ENCODE results near the gene EIF2S2. TPM values are rescaled to one million over a fixed set of nuclear protein-coding genes. Genes with fewer than 3 reads are reported as not detected.
"Not testable (repeated sequence)": the region's sequence is repeated elsewhere in the genome, so short reads cannot be mapped to it uniquely, and the experiment has no call there.

Gene EIF2S2
- total and polyA plus RNA-seq, 4 donors: 30.8 to 37.9 (median 31.5) TPM

DNA sequence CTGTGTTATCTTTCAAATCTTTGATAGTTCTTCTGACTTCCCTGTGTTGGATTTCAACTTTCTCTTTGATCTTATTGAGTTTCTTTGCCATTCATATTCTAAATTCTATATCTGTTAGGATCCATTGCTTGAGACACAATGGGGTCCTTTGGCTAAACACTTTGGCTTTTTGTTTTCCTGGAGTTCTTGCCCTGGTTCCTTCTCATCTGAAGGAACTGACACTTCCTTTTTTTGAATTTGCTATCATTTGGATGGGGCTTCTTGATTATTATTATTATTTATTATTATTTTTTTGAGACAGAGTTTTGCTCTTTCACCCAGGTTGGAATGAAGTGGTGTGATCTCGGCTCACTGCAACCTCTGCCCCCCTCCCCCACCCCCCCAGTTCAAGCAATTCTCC, 30.1 kb upstream of the EIF2S2 start (continued):
- TF ChIP-seq, protein P1, sequence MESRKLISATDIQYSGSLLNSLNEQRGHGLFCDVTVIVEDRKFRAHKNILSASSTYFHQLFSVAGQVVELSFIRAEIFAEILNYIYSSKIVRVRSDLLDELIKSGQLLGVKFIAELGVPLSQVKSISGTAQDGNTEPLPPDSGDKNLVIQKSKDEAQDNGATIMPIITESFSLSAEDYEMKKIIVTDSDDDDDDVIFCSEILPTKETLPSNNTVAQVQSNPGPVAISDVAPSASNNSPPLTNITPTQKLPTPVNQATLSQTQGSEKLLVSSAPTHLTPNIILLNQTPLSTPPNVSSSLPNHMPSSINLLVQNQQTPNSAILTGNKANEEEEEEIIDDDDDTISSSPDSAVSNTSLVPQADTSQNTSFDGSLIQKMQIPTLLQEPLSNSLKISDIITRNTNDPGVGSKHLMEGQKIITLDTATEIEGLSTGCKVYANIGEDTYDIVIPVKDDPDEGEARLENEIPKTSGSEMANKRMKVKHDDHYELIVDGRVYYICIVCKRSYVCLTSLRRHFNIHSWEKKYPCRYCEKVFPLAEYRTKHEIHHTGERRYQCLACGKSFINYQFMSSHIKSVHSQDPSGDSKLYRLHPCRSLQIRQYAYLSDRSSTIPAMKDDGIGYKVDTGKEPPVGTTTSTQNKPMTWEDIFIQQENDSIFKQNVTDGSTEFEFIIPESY (IDR thresholded peaks at IDR 0.05): no peak
- TF ChIP-seq RXRA (IDR thresholded peaks at IDR 0.05) (no peak), HNF4G (IDR thresholded peaks at IDR 0.05) (no peak), SP1 (IDR thresholded peaks at IDR 0.05) (no peak)

DNA sequence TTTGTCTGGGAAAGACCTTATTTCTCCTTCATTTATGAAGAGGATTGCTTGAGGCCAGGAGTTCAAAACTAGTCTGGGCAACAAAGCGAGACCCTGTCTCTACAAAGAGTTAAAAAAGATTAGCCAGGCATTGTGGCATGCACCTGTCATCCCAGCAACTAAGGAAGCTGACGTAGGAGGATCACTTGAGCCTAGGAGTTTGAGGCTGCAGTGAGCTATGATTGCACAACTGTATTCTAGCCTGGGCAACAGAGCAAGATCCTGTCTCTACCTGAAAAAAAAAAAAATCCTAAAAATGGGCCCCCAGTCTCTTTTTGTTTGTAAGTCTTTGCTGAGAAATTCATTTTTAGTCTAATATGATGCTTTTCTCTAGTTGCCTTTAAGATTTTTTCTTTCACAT, 29.2 kb upstream of the EIF2S2 start:
- 79% methylated on average over 2 of the region's 2 CpGs for WGBS
- no peak overlapping the region for H3K9ac ChIP-seq (ENCODE audit: low read depth in 1 of 2, low read length in 2 of 2)
- H3K27me3 ChIP-seq (ENCODE audit: control insufficient read depth in 4 of 4, insufficient read depth in 4 of 4, low read length in 3 of 4): no peaks in the 10 kb centered on the region
- H3K36me3 ChIP-seq (ENCODE audit: control insufficient read depth in 4 of 4, insufficient read depth in 3 of 4, low read depth in 1 of 4, low read length in 3 of 4): no peaks in the 10 kb centered on the region
- no peak overlapping the region for H3K27ac ChIP-seq (ENCODE audit: low read depth in 1 of 2, low read length in 2 of 2)
- no peak overlapping the region for H3K4me3 ChIP-seq (ENCODE audit: low read depth in 1 of 3, low read length in 3 of 3)
- H3K9me3 ChIP-seq (ENCODE audit: control insufficient read depth in 4 of 4, low read length in 3 of 4): no peaks in the 10 kb centered on the region
- TF ChIP-seq NR2F2 (IDR thresholded peaks at IDR 0.05): no peak
- TF ChIP-seq RXRA (IDR thresholded peaks at IDR 0.05): no peak
- TF ChIP-seq, protein P2, sequence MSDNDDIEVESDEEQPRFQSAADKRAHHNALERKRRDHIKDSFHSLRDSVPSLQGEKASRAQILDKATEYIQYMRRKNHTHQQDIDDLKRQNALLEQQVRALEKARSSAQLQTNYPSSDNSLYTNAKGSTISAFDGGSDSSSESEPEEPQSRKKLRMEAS (IDR thresholded peaks at IDR 0.05): no peak
- TF ChIP-seq FOXA2 (IDR thresholded peaks at IDR 0.05): no peak
- TF ChIP-seq HNF4G (IDR thresholded peaks at IDR 0.05): no peak
- no peak for TF ChIP-seq YY1 (IDR thresholded peaks at IDR 0.05)
- TF ChIP-seq FOXA1 (IDR thresholded peaks at IDR 0.05): no peak
- TF ChIP-seq TAF1 (conservative IDR thresholded peaks at IDR 0.05): no peak
- TF ChIP-seq, protein P1 (IDR thresholded peaks at IDR 0.05): no peak
- no peak for TF ChIP-seq RAD21 (IDR thresholded peaks at IDR 0.05)
- no peak for TF ChIP-seq EGR1 (IDR thresholded peaks at IDR 0.05; ENCODE audit: low read depth in 2 of 2)
- TF ChIP-seq, protein P3, sequence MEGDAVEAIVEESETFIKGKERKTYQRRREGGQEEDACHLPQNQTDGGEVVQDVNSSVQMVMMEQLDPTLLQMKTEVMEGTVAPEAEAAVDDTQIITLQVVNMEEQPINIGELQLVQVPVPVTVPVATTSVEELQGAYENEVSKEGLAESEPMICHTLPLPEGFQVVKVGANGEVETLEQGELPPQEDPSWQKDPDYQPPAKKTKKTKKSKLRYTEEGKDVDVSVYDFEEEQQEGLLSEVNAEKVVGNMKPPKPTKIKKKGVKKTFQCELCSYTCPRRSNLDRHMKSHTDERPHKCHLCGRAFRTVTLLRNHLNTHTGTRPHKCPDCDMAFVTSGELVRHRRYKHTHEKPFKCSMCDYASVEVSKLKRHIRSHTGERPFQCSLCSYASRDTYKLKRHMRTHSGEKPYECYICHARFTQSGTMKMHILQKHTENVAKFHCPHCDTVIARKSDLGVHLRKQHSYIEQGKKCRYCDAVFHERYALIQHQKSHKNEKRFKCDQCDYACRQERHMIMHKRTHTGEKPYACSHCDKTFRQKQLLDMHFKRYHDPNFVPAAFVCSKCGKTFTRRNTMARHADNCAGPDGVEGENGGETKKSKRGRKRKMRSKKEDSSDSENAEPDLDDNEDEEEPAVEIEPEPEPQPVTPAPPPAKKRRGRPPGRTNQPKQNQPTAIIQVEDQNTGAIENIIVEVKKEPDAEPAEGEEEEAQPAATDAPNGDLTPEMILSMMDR (IDR thresholded peaks at IDR 0.05; ENCODE audit: low read depth, low read length, missing input control): no peak
- no peak for TF ChIP-seq SP1 (IDR thresholded peaks at IDR 0.05)
- TF ChIP-seq, protein P4, sequence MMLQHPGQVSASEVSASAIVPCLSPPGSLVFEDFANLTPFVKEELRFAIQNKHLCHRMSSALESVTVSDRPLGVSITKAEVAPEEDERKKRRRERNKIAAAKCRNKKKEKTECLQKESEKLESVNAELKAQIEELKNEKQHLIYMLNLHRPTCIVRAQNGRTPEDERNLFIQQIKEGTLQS (IDR thresholded peaks at IDR 0.05): no peak
- TF ChIP-seq, protein P5, sequence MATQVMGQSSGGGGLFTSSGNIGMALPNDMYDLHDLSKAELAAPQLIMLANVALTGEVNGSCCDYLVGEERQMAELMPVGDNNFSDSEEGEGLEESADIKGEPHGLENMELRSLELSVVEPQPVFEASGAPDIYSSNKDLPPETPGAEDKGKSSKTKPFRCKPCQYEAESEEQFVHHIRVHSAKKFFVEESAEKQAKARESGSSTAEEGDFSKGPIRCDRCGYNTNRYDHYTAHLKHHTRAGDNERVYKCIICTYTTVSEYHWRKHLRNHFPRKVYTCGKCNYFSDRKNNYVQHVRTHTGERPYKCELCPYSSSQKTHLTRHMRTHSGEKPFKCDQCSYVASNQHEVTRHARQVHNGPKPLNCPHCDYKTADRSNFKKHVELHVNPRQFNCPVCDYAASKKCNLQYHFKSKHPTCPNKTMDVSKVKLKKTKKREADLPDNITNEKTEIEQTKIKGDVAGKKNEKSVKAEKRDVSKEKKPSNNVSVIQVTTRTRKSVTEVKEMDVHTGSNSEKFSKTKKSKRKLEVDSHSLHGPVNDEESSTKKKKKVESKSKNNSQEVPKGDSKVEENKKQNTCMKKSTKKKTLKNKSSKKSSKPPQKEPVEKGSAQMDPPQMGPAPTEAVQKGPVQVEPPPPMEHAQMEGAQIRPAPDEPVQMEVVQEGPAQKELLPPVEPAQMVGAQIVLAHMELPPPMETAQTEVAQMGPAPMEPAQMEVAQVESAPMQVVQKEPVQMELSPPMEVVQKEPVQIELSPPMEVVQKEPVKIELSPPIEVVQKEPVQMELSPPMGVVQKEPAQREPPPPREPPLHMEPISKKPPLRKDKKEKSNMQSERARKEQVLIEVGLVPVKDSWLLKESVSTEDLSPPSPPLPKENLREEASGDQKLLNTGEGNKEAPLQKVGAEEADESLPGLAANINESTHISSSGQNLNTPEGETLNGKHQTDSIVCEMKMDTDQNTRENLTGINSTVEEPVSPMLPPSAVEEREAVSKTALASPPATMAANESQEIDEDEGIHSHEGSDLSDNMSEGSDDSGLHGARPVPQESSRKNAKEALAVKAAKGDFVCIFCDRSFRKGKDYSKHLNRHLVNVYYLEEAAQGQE (IDR thresholded peaks at IDR 0.05): no peak
- DNase-seq (ENCODE audit: low spot score): no peak
- no peaks in the 10 kb centered on the region for H3K4me1 ChIP-seq (ENCODE audit: control insufficient read depth in 4 of 4, insufficient read depth in 4 of 4, low read length in 3 of 4)

DNA sequence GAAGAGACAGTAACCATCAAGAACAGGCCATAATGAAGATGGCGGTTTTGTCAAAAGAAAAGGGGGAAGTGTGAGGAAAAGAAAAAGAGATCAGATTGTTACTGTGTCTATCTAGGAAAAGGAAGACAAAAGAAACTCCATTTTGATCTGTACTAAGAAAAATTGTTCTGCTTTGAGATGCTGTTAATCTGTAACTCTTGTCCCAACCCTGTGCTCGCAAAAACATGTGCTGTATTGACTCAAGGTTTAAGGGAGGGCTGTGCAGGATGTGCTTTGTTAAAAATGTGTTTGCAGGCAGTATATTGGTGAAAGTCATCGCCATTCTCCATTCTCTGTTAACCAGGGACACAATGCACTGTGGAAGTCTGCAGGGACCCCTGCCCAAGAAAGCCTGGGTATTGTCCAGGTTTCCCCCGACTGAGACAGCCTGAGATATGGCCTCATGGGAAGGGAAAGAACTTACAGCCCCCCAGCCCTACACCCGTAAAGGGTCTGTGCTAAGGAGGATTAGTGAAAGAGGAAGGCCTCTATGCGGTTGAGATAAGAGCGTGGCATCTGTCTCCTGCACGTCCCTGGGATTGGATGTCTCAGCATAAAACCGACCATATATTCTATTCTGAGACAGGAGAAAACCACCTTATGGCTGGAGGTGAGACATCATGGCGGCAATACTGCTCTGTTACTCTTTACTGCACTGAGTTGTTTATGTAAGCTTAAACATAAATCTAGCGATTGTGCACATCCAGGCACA, 23.7 kb upstream of the EIF2S2 start:
- not testable (repeated sequence) for H3K9me3 ChIP-seq (ENCODE audit: control insufficient read depth in 4 of 4, low read length in 3 of 4); H3K4me1 ChIP-seq (ENCODE audit: control insufficient read depth in 4 of 4, insufficient read depth in 4 of 4, low read length in 3 of 4); H3K27ac ChIP-seq (ENCODE audit: low read depth in 1 of 2, low read length in 2 of 2); H3K9ac ChIP-seq (ENCODE audit: low read depth in 1 of 2, low read length in 2 of 2); DNase-seq (ENCODE audit: low spot score); H3K27me3 ChIP-seq (ENCODE audit: control insufficient read depth in 4 of 4, insufficient read depth in 4 of 4, low read length in 3 of 4); H3K4me3 ChIP-seq (ENCODE audit: low read depth in 1 of 3, low read length in 3 of 3); H3K36me3 ChIP-seq (ENCODE audit: control insufficient read depth in 4 of 4, insufficient read depth in 3 of 4, low read depth in 1 of 4, low read length in 3 of 4)
- 87% methylated on average over 11 of the region's 11 CpGs for WGBS

DNA sequence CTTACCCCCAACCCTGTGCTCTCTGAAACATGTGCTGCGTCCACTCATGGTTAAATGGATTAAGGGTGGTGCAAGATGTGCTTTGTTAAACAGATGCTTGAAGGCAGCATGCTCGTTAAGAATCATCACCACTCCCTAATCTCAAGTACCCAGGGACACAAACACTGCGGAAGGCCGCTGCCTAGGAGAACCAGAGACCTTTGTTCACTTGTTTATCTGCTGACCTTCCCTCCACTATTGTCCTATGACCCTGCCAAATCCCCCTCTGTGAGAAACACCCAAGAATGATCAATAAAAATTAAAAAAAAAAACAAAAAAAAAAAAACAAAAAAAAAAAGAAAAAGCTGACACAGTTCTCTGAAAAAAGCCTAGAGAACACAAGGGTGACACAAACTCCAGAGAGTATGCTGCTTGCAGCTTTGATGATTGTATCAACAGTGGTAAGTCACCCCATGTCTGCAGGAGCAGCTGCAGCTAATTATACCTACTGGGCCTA, 21.4 kb upstream of the EIF2S2 start:
- not testable (repeated sequence) for H3K27me3 ChIP-seq (ENCODE audit: control insufficient read depth in 4 of 4, insufficient read depth in 4 of 4, low read length in 3 of 4); H3K27ac ChIP-seq (ENCODE audit: low read depth in 1 of 2, low read length in 2 of 2); DNase-seq (ENCODE audit: low spot score); H3K4me3 ChIP-seq (ENCODE audit: low read depth in 1 of 3, low read length in 3 of 3); H3K36me3 ChIP-seq (ENCODE audit: control insufficient read depth in 4 of 4, insufficient read depth in 3 of 4, low read depth in 1 of 4, low read length in 3 of 4); H3K9ac ChIP-seq (ENCODE audit: low read depth in 1 of 2, low read length in 2 of 2); H3K9me3 ChIP-seq (ENCODE audit: control insufficient read depth in 4 of 4, low read length in 3 of 4); H3K4me1 ChIP-seq (ENCODE audit: control insufficient read depth in 4 of 4, insufficient read depth in 4 of 4, low read length in 3 of 4)
- WGBS: 74% methylated on average over 4 of the region's 4 CpGs

Measured in liver (tissue), 9 donors.